DND-41 (cell line): ENCODE data around the gene TSHZ2.

Experiments used
- CTCF ChIP-seq: IDR thresholded peaks from 2 replicates; pipeline ENCODE4 v1.5.1; 2012; ENCODE audit warnings: borderline replicate concordance, low read length, moderate library complexity, mild to moderate bottlenecking; ENCODE audit not compliant: poor library complexity, severe bottlenecking; ENCODE audit errors: extremely low read depth
- EZH2 ChIP-seq: IDR thresholded peaks from 3 replicates; pipeline ENCODE4 v1.6.1; 2012; ENCODE audit warnings: borderline replicate concordance, low read depth, mild to moderate bottlenecking, moderate library complexity, low read length, inconsistent platforms; ENCODE audit not compliant: severe bottlenecking

- TF ChIP-seq EZH2: no peak
- no peak for TF ChIP-seq CTCF
Measured at GRCh38 chr20:53222932-53223331, 250.8 kb downstream of the TSHZ2 start.
